ENCODE results near the gene TMEM242. TPM values are rescaled to one million over a fixed set of nuclear protein-coding genes. Genes with fewer than 3 reads are reported as not detected.

Gene TMEM242
- total and polyA plus RNA-seq, 2 donors (not counting 1 experiment from before 2014, with no cell fraction given) = 6.3 to 24.1 TPM

- DNase-seq = peak; percentile 19
- Histone ChIP-seq H3K4me2 (replicated peaks; ENCODE audit: low read depth, low read length, poor library complexity, severe bottlenecking) (peak overlapping the region; percentile 36), H3K9ac (ENCODE audit: low read length) (no peak overlapping the region), H3K36me3 (replicated peaks in 1 of 2; ENCODE audit: control extremely low read depth in 1 of 2, control insufficient read depth in 1 of 2, extremely low read depth in 1 of 2, insufficient read depth in 2 of 2, low read length in 1 of 2) (no peaks in the 10 kb centered on the region), H3K27me3 (replicated peaks in 1 of 4; ENCODE audit: control extremely low read depth in 1 of 4, control insufficient read depth in 3 of 4, insufficient read depth in 4 of 4, low read length in 3 of 4) (peaks cover 2 to 50% (median 41%) of the 10 kb centered on the region in 4 experiments), H4K20me1 (ENCODE audit: control insufficient read depth, insufficient read depth, low read length, poor library complexity, severe bottlenecking) (no peaks in the 10 kb centered on the region), H3K9me3 (ENCODE audit: control extremely low read depth in 1 of 3, control insufficient read depth in 2 of 3, insufficient read depth in 1 of 3, low read length in 2 of 3) (peaks cover 0 to 15% (median 2%) of the 10 kb centered on the region in 3 donors), H3K27ac (ENCODE audit: low read length in 2 of 2) (no peak overlapping the region), H3K79me2 (ENCODE audit: control insufficient read depth, insufficient read depth, low read length) (no peaks in the 10 kb centered on the region), H3K4me1 (ENCODE audit: control insufficient read depth in 2 of 2, insufficient read depth in 2 of 2, low read length in 2 of 2) (peaks cover 22 to 23% of the 10 kb centered on the region in 2 donors), H3K4me3 (ENCODE audit: control extremely low read depth in 1 of 5, extremely low read depth in 1 of 5, insufficient read depth in 1 of 5, low read depth in 2 of 5, low read length in 4 of 5) (no peak overlapping the region), H2AFZ (ENCODE audit: insufficient read depth, low read depth, low read length, poor library complexity, severe bottlenecking) (no peak overlapping the region)
- Mint-ChIP-seq H3K4me3 (peak overlapping the region; percentile 26), H3K27ac (peak overlapping the region; percentile 54), H3K27me3 (peaks cover 52% of the 10 kb centered on the region), H3K9me3 (ENCODE audit: insufficient read depth) (peaks cover 2% of the 10 kb centered on the region), H3K4me1 (peaks cover 18% of the 10 kb centered on the region)
- TF ChIP-seq EZH2 (IDR thresholded peaks at IDR 0.05; ENCODE audit: borderline replicate concordance, insufficient read depth, low read depth, low read length, poor library complexity, severe bottlenecking) (no peak), CTCF (IDR thresholded peaks at IDR 0.05) (no peak)
- peak; percentile 29 for ATAC-seq (ENCODE audit: low read depth)
- intact Hi-C loops (cut with micrococcal nuclease) = loop anchor here (1.0 to 5.0 kb wide), 4 partner anchors 12 to 193 kb away; partner anchors contain the start of gene TMEM242
- 74% methylated on average over 5 of the region's 7 CpGs for WGBS (ENCODE audit: insufficient coverage)
- ChIA-PET CTCF (interaction anchor here (1.0 to 2.3 kb wide), 6 partner anchors 11 to 244 kb away, joined by 3 to 7 read pairs (median 4); partner anchors contain the start of genes TMEM242 and ZDHHC14), POLR2A (interaction anchor here (0.9 to 1.0 kb wide), 2 partner anchors 9 to 193 kb away, joined by 3 to 5 read pairs; no protein-coding TSS in a partner anchor)
Observed at GRCh38 chr6:157368359-157369049, 45.2 kb upstream of the TMEM242 start.

GRCh38 chr6:157366648-157367047, 43.3 kb upstream of the TMEM242 start:
- Mint-ChIP-seq H3K4me1 (peaks cover 18% of the 10 kb centered on the region), H3K27ac (no peak overlapping the region), H3K9me3 (ENCODE audit: insufficient read depth) (peaks cover 2% of the 10 kb centered on the region), H3K4me3 (no peak overlapping the region), H3K27me3 (peaks cover 45% of the 10 kb centered on the region)
- peaks cover 22 to 23% of the 10 kb centered on the region in 2 donors for H3K4me1 ChIP-seq (ENCODE audit: control insufficient read depth in 2 of 2, insufficient read depth in 2 of 2, low read length in 2 of 2)
- H3K36me3 ChIP-seq (replicated peaks in 1 of 2; ENCODE audit: control extremely low read depth in 1 of 2, control insufficient read depth in 1 of 2, extremely low read depth in 1 of 2, insufficient read depth in 2 of 2, low read length in 1 of 2) = no peaks in the 10 kb centered on the region
- no peak overlapping the region for H2AFZ ChIP-seq (ENCODE audit: insufficient read depth, low read depth, low read length, poor library complexity, severe bottlenecking)
- TF ChIP-seq CTCF (IDR thresholded peaks at IDR 0.05) (no peak), EZH2 (IDR thresholded peaks at IDR 0.05; ENCODE audit: borderline replicate concordance, insufficient read depth, low read depth, low read length, poor library complexity, severe bottlenecking) (no peak)
- 92% methylated on average over 9 of the region's 11 CpGs for WGBS (ENCODE audit: insufficient coverage)
- H4K20me1 ChIP-seq (ENCODE audit: control insufficient read depth, insufficient read depth, low read length, poor library complexity, severe bottlenecking) = no peaks in the 10 kb centered on the region
- peaks cover 2 to 42% (median 40%) of the 10 kb centered on the region in 4 experiments for H3K27me3 ChIP-seq (replicated peaks in 1 of 4; ENCODE audit: control extremely low read depth in 1 of 4, control insufficient read depth in 3 of 4, insufficient read depth in 4 of 4, low read length in 3 of 4)
- H3K9ac ChIP-seq (ENCODE audit: low read length) = no peak overlapping the region
- no peak overlapping the region for H3K27ac ChIP-seq (ENCODE audit: low read length in 2 of 2)
- H3K79me2 ChIP-seq (ENCODE audit: control insufficient read depth, insufficient read depth, low read length) = no peaks in the 10 kb centered on the region
- H3K4me2 ChIP-seq (replicated peaks; ENCODE audit: low read depth, low read length, poor library complexity, severe bottlenecking) = no peak overlapping the region
- intact Hi-C loops (cut with micrococcal nuclease) = loop anchor here (5.0 kb wide), 1 partner anchor 44 kb away; the partner anchor contains the start of gene TMEM242
- DNase-seq (no peak), ATAC-seq (ENCODE audit: low read depth) (no peak)
- no peak overlapping the region for H3K4me3 ChIP-seq (ENCODE audit: control extremely low read depth in 1 of 5, extremely low read depth in 1 of 5, insufficient read depth in 1 of 5, low read depth in 2 of 5, low read length in 4 of 5)
- peaks cover 0 to 15% (median 2%) of the 10 kb centered on the region in 3 donors for H3K9me3 ChIP-seq (ENCODE audit: control extremely low read depth in 1 of 3, control insufficient read depth in 2 of 3, insufficient read depth in 1 of 3, low read length in 2 of 3)
- ChIA-PET POLR2A (interaction anchor here (0.6 kb wide), 1 partner anchor 13 kb away, joined by 3 read pairs; no protein-coding TSS in a partner anchor), CTCF (no interaction called here)
